ENCODE results near the gene ESCO1. TPM values are rescaled to one million over a fixed set of nuclear protein-coding genes. Genes with fewer than 3 reads are reported as not detected.

The ESCO1 gene
- total and polyA plus RNA-seq, 2 donors (not counting 1 experiment from before 2014, with no cell fraction given) = 8.5 to 14.2 TPM

- H3K9ac ChIP-seq (ENCODE audit: insufficient read depth, low read length) = no peak overlapping the region
- TF ChIP-seq CTCF (conservative IDR thresholded peaks at IDR 0.05 in 1 of 2, IDR thresholded peaks at IDR 0.05 in 1 of 2; ENCODE audit: low read depth in 1 of 2, low read length in 2 of 2) = no peak
- no peak for TF ChIP-seq EZH2 (IDR thresholded peaks at IDR 0.05; ENCODE audit: low read length, missing control alignments)
Measured at GRCh38 chr18:21575656-21576055, 24.8 kb downstream of the ESCO1 start.

GRCh38 chr18:21571772-21572171 lies 28.7 kb downstream of the ESCO1 start:
- H3K4me2 ChIP-seq (ENCODE audit: extremely low read depth, insufficient read depth, low read length) = no peak overlapping the region
- H3K4me1 ChIP-seq (ENCODE audit: control insufficient read depth, extremely low read depth, insufficient read depth, low read length) = no peaks in the 10 kb centered on the region
- H3K27ac ChIP-seq (ENCODE audit: insufficient read depth, low read length) = no peak overlapping the region
- no peak overlapping the region for H2AFZ ChIP-seq (ENCODE audit: low read length)
- H3K9ac ChIP-seq (ENCODE audit: insufficient read depth, low read length) = no peak overlapping the region
- no peaks in the 10 kb centered on the region for H3K27me3 ChIP-seq (ENCODE audit: control insufficient read depth, insufficient read depth, low read length)
- H3K79me2 ChIP-seq (ENCODE audit: control insufficient read depth, insufficient read depth, low read length) = no peaks in the 10 kb centered on the region
- DNase-seq (ENCODE audit: low read depth in 2 of 2) = peak in 1 of 2 donors; percentile 5
- no peaks in the 10 kb centered on the region for H4K20me1 ChIP-seq (ENCODE audit: control insufficient read depth, extremely low read depth, insufficient read depth, low read length)
- TF ChIP-seq EZH2 (IDR thresholded peaks at IDR 0.05; ENCODE audit: low read length, missing control alignments) = no peak
- TF ChIP-seq CTCF (conservative IDR thresholded peaks at IDR 0.05 in 1 of 2, IDR thresholded peaks at IDR 0.05 in 1 of 2; ENCODE audit: low read depth in 1 of 2, low read length in 2 of 2) = no peak
- no peak overlapping the region for H3K4me3 ChIP-seq (replicated peaks in 1 of 4; ENCODE audit: control extremely low read depth in 1 of 4, insufficient read depth in 1 of 4, low read depth in 3 of 4, low read length in 4 of 4)
- H3K9me3 ChIP-seq (ENCODE audit: control insufficient read depth, insufficient read depth, low read depth, low read length) = no peaks in the 10 kb centered on the region
- no peaks in the 10 kb centered on the region for H3K36me3 ChIP-seq (ENCODE audit: control insufficient read depth, insufficient read depth, low read length)

More at GRCh38 chr18:21575656-21576055, 24.8 kb downstream of the ESCO1 start:
- Histone ChIP-seq H4K20me1 (ENCODE audit: control insufficient read depth, extremely low read depth, insufficient read depth, low read length) (no peaks in the 10 kb centered on the region), H3K36me3 (ENCODE audit: control insufficient read depth, insufficient read depth, low read length) (no peaks in the 10 kb centered on the region), H2AFZ (ENCODE audit: low read length) (no peak overlapping the region), H3K4me2 (ENCODE audit: extremely low read depth, insufficient read depth, low read length) (no peak overlapping the region), H3K4me3 (replicated peaks in 1 of 4; ENCODE audit: control extremely low read depth in 1 of 4, insufficient read depth in 1 of 4, low read depth in 3 of 4, low read length in 4 of 4) (no peak overlapping the region), H3K27me3 (ENCODE audit: control insufficient read depth, insufficient read depth, low read length) (no peaks in the 10 kb centered on the region), H3K79me2 (ENCODE audit: control insufficient read depth, insufficient read depth, low read length) (no peaks in the 10 kb centered on the region), H3K9me3 (ENCODE audit: control insufficient read depth, insufficient read depth, low read depth, low read length) (no peaks in the 10 kb centered on the region), H3K4me1 (ENCODE audit: control insufficient read depth, extremely low read depth, insufficient read depth, low read length) (no peaks in the 10 kb centered on the region), H3K27ac (ENCODE audit: insufficient read depth, low read length) (no peak overlapping the region)
- no peak for DNase-seq (ENCODE audit: low read depth in 2 of 2)

- Histone ChIP-seq H3K4me2 (ENCODE audit: extremely low read depth, insufficient read depth, low read length) (no peak overlapping the region), H3K36me3 (ENCODE audit: control insufficient read depth, insufficient read depth, low read length) (no peaks in the 10 kb centered on the region), H3K27ac (ENCODE audit: insufficient read depth, low read length) (no peak overlapping the region), H3K27me3 (ENCODE audit: control insufficient read depth, insufficient read depth, low read length) (no peaks in the 10 kb centered on the region), H3K9me3 (ENCODE audit: control insufficient read depth, insufficient read depth, low read depth, low read length) (no peaks in the 10 kb centered on the region), H3K9ac (ENCODE audit: insufficient read depth, low read length) (no peak overlapping the region), H3K79me2 (ENCODE audit: control insufficient read depth, insufficient read depth, low read length) (no peaks in the 10 kb centered on the region), H4K20me1 (ENCODE audit: control insufficient read depth, extremely low read depth, insufficient read depth, low read length) (no peaks in the 10 kb centered on the region), H3K4me3 (replicated peaks in 1 of 4; ENCODE audit: control extremely low read depth in 1 of 4, insufficient read depth in 1 of 4, low read depth in 3 of 4, low read length in 4 of 4) (no peak overlapping the region), H2AFZ (ENCODE audit: low read length) (no peak overlapping the region), H3K4me1 (ENCODE audit: control insufficient read depth, extremely low read depth, insufficient read depth, low read length) (no peaks in the 10 kb centered on the region)
- TF ChIP-seq EZH2 (IDR thresholded peaks at IDR 0.05; ENCODE audit: low read length, missing control alignments) = no peak
- TF ChIP-seq CTCF (conservative IDR thresholded peaks at IDR 0.05 in 1 of 2, IDR thresholded peaks at IDR 0.05 in 1 of 2; ENCODE audit: low read depth in 1 of 2, low read length in 2 of 2) = no peak
- no peak for DNase-seq (ENCODE audit: low read depth in 2 of 2)
Measured at GRCh38 chr18:21559195-21559594, 41.3 kb downstream of the ESCO1 start.
